NCI-H2107 treated with DMSO at 0.1 percent for 48 hours (cell line): ENCODE results near the gene BSN.

ENCODE experiments used
- DNase-seq: peaks from one replicate; lab custom pipeline; 2025; ENCODE audit not compliant: unreplicated experiment; lab: John Stamatoyannopoulos, UW

The BSN gene

GRCh38 chr3:49628249-49628648 is 74.0 kb downstream of the BSN start:
- DNase-seq, result no peak

- no peak for DNase-seq
Measured at GRCh38 chr3:49629451-49629850, 75.2 kb downstream of the BSN start.

- DNase-seq, result no peak
Measured at GRCh38 chr3:49629866-49630265, 75.6 kb downstream of the BSN start.

- DNase-seq, result no peak
Measured at GRCh38 chr3:49630784-49631183, 76.5 kb downstream of the BSN start.

- DNase-seq, result no peak
Measured at GRCh38 chr3:49634736-49635135, 80.5 kb downstream of the BSN start.

GRCh38 chr3:49636883-49637609 is 82.8 kb downstream of the BSN start:
- no peak for DNase-seq

- DNase-seq, result no peak
Measured at GRCh38 chr3:49638445-49638844, 84.2 kb downstream of the BSN start.

GRCh38 chr3:49639551-49639950 is 85.3 kb downstream of the BSN start:
- DNase-seq, result no peak

GRCh38 chr3:49641292-49641691 is 87.0 kb downstream of the BSN start:
- DNase-seq, result no peak

- no peak for DNase-seq
Measured at GRCh38 chr3:49641921-49642707, 87.8 kb downstream of the BSN start.

GRCh38 chr3:49642708-49643145 is 88.5 kb downstream of the BSN start:
- no peak for DNase-seq

- DNase-seq, result no peak
Measured at GRCh38 chr3:49644684-49645083, 90.4 kb downstream of the BSN start.

GRCh38 chr3:49646236-49646635 is 92.0 kb downstream of the BSN start:
- no peak for DNase-seq

GRCh38 chr3:49647741-49648140 is 93.5 kb downstream of the BSN start:
- no peak for DNase-seq

GRCh38 chr3:49648354-49649019 is 94.2 kb downstream of the BSN start:
- no peak for DNase-seq

GRCh38 chr3:49649576-49649975 is 95.3 kb downstream of the BSN start:
- no peak for DNase-seq

GRCh38 chr3:49650177-49650576 is 95.9 kb downstream of the BSN start:
- DNase-seq, result no peak

- no peak for DNase-seq
Measured at GRCh38 chr3:49650637-49651036, 96.4 kb downstream of the BSN start.

GRCh38 chr3:49652218-49652902 is 98.1 kb downstream of the BSN start:
- no peak for DNase-seq

- DNase-seq, result no peak
Measured at GRCh38 chr3:49652903-49653415, 98.7 kb downstream of the BSN start.

- no peak for DNase-seq
Measured at GRCh38 chr3:49653621-49654020, 99.3 kb downstream of the BSN start.
